BJ (cell line): ENCODE measurements around the gene FAF2. TPM values are rescaled to one million over a fixed set of nuclear protein-coding genes. Genes with fewer than 3 reads are reported as not detected.

Experiments
- CTCF ChIA-PET: fragments of 350-600 bp; formaldehyde crosslinking; extraction: SDS; loops from one replicate; lab custom pipeline; 2021; ENCODE audit warnings: antibody characterized with exemption, inconsistent platforms; lab: Yijun Ruan, JAX
- POLR2A ChIA-PET: fragments of 300-600 bp; sonication (Branson Sonifier 250); formaldehyde crosslinking; extraction: SDS; loops from one replicate; lab custom pipeline; 2021; ENCODE audit warnings: antibody characterized with exemption; lab: Charles Lee
- DNase-seq: peaks from one replicate; pipeline ENCODE4 v3.0.0-alpha.2; 2011; ENCODE audit warnings: low read depth
- H3K27me3 ChIP-seq: 2 replicates; pipeline ENCODE4 v1.6.0; 2011; ENCODE audit warnings: low read length; ENCODE audit not compliant: control insufficient read depth, insufficient read depth
- H3K36me3 ChIP-seq: 2 replicates; pipeline ENCODE4 v1.5.1; 2011; ENCODE audit warnings: low read length; ENCODE audit not compliant: control insufficient read depth, insufficient read depth
- H3K4me3 ChIP-seq: 2 replicates; pipeline ENCODE4 v1.5.1; 2011; ENCODE audit warnings: low read depth, mild to moderate bottlenecking, control low read depth, low read length
- CTCF ChIP-seq: IDR thresholded peaks from 2 replicates; pipeline ENCODE4 v1.5.1; 2011; ENCODE audit warnings: low read depth, mild to moderate bottlenecking, control low read depth, inconsistent platforms, low read length, moderate library complexity; ENCODE audit not compliant: insufficient read depth
- polyA plus RNA-seq: library from polyadenylated mRNA; depleted of rRNA; stranded (reverse); fragments of >200 nt; gene quantifications from 2 replicates; pipeline ENCODE4 v1.2.3, GENCODE V29; 2011

Gene FAF2
- polyA plus RNA-seq, 1 experiment = 36.9 TPM

GRCh38 chr5:176533390-176533789 lies 85.2 kb downstream of the FAF2 start:
- no peaks in the 10 kb centered on the region for H3K27me3 ChIP-seq
- H3K4me3 ChIP-seq = no peak overlapping the region

GRCh38 chr5:176533894-176534611 lies 85.9 kb downstream of the FAF2 start:
- ChIA-PET CTCF (interaction anchor here (1.0 to 1.7 kb wide), 2 partner anchors 9 to 118 kb away, joined by 4 to 5 read pairs; partner anchors contain the start of gene CLTB), POLR2A (interaction anchor here (0.5 kb wide), 1 partner anchor 16 kb away, joined by 3 read pairs; no protein-coding TSS in a partner anchor)
- no peak for DNase-seq
- H3K4me3 ChIP-seq = no peak overlapping the region
- no peaks in the 10 kb centered on the region for H3K27me3 ChIP-seq
- peaks cover 20% of the 10 kb centered on the region for H3K36me3 ChIP-seq
- no peak for TF ChIP-seq CTCF

More at GRCh38 chr5:176533390-176533789, 85.2 kb downstream of the FAF2 start:
- no peak for TF ChIP-seq CTCF
- H3K36me3 ChIP-seq = peaks cover 26% of the 10 kb centered on the region
- ChIA-PET CTCF (interaction anchor here (1.0 to 1.7 kb wide), 2 partner anchors 10 to 117 kb away, joined by 4 to 5 read pairs; partner anchors contain the start of gene CLTB), POLR2A (interaction anchor here (0.5 kb wide), 2 partner anchors 15 to 1030 kb away, joined by 3 to 12 read pairs; no protein-coding TSS in a partner anchor)
- DNase-seq = no peak

- Histone ChIP-seq H3K36me3 (peaks cover 14% of the 10 kb centered on the region), H3K27me3 (no peaks in the 10 kb centered on the region), H3K4me3 (no peak overlapping the region)
- DNase-seq = no peak
- no peak for TF ChIP-seq CTCF
- CTCF ChIA-PET = interaction anchor here (1.7 kb wide), 1 partner anchor 9 kb away, joined by 5 read pairs; no protein-coding TSS in a partner anchor
- POLR2A ChIA-PET = no interaction called here
Measured at GRCh38 chr5:176534640-176535039, 86.5 kb downstream of the FAF2 start.

GRCh38 chr5:176535101-176535663 lies 87.0 kb downstream of the FAF2 start:
- Histone ChIP-seq H3K27me3 (no peaks in the 10 kb centered on the region), H3K36me3 (peaks cover 13% of the 10 kb centered on the region), H3K4me3 (peak overlapping the region; percentile 86)
- no peak for DNase-seq
- ChIA-PET POLR2A (no interaction called here), CTCF (interaction anchor here (1.3 to 2.3 kb wide), 2 partner anchors 87 to 119 kb away, joined by 5 to 10 read pairs; partner anchors contain the start of genes CLTB and FAF2)
- no peak for TF ChIP-seq CTCF

- peaks cover 11% of the 10 kb centered on the region for H3K36me3 ChIP-seq
- ChIA-PET CTCF (interaction anchor here (1.3 to 2.3 kb wide), 2 partner anchors 88 to 120 kb away, joined by 5 to 10 read pairs; partner anchors contain the start of genes CLTB and FAF2), POLR2A (no interaction called here)
- no peak for TF ChIP-seq CTCF
- no peak for DNase-seq
- H3K27me3 ChIP-seq = no peaks in the 10 kb centered on the region
- peak overlapping the region; percentile 86 for H3K4me3 ChIP-seq
Measured at GRCh38 chr5:176535664-176536131, 87.5 kb downstream of the FAF2 start.
